K562 (cell line): ENCODE measurements around the gene HADH. TPM values are rescaled to one million over a fixed set of nuclear protein-coding genes. Genes with fewer than 3 reads are reported as not detected.

ENCODE experiments used
- ARID3B ChIP-seq: fragments of 250-450 bp; sonication (Bioruptor Pico); IDR thresholded peaks from 2 replicates; pipeline ENCODE4 v1.4.0; 2020; ENCODE audit warnings: borderline replicate concordance
- CBFA2T2 ChIP-seq: fragments of 450-650 bp; conservative IDR thresholded peaks from 2 replicates; pipeline ENCODE4 v1.6.1; 2017; ENCODE audit warnings: mild to moderate bottlenecking
- EP300 ChIP-seq: IDR thresholded peaks from 2 replicates; pipeline ENCODE4 v1.6.1; 2012; ENCODE audit warnings: low read length, improper control_type of control experiment
- HCFC1 ChIP-seq: IDR thresholded peaks from 2 replicates; pipeline ENCODE4 v1.6.1; 2012; ENCODE audit warnings: low read depth, low read length, improper control_type of control experiment
- HMGXB4 ChIP-seq: sonication (generic); formaldehyde crosslinking; IDR thresholded peaks from 2 replicates; pipeline ENCODE4 v1.8.1; 2023; ENCODE audit warnings: mild to moderate bottlenecking, missing genetic modification reagents
- ILF3 ChIP-seq: fragments of 450-650 bp; IDR thresholded peaks from 2 replicates; pipeline ENCODE4 v1.6.1; 2018; ENCODE audit warnings: antibody characterized with exemption, mild to moderate bottlenecking, moderate library complexity, borderline replicate concordance
- KLF6 ChIP-seq: fragments of 250-450 bp; sonication (Bioruptor Pico); IDR thresholded peaks from 2 replicates; pipeline ENCODE4 v1.4.0; 2020; ENCODE audit warnings: mild to moderate bottlenecking, moderate library complexity, borderline replicate concordance
- NR2C2 ChIP-seq, 2 experiments: fragments of 200-800 bp in 1 of 2; sonication (Bioruptor generic) in 1 of 2; sonication (generic) in 1 of 2; formaldehyde crosslinking in 1 of 2; IDR thresholded peaks; 2 replicates each; pipeline versions ENCODE4 v1.6.1 to v1.8.0; 2016 to 2022; ENCODE audit warnings: mild to moderate bottlenecking in 1 of 2, missing compliant biosample characterization in 1 of 2, missing genetic modification characterization in 1 of 2, missing genetic modification reagents in 1 of 2
- PTTG1 ChIP-seq: fragments of 450-650 bp; IDR thresholded peaks from 2 replicates; pipeline ENCODE4 v1.6.1; 2016; ENCODE audit warnings: low read depth, mild to moderate bottlenecking, missing genetic modification characterization, missing compliant biosample characterization
- SPI1 ChIP-seq: IDR thresholded peaks from 2 replicates; pipeline ENCODE4 v1.6.1; 2011; ENCODE audit warnings: low read depth, low read length, control low read depth, borderline replicate concordance
- TRIM24 ChIP-seq, 2 experiments: fragments of 450-650 bp; IDR thresholded peaks; 2 replicates each; pipeline ENCODE4 v1.6.1; 2016
- ZBED1 ChIP-seq: IDR thresholded peaks from 2 replicates; pipeline ENCODE4 v1.6.1; 2014
- ZBTB7A ChIP-seq: IDR thresholded peaks from 2 replicates; pipeline ENCODE4 v1.6.1; 2011; ENCODE audit warnings: low read depth, mild to moderate bottlenecking, low read length, moderate library complexity, borderline replicate concordance; ENCODE audit not compliant: control insufficient read depth
- ZNF407 ChIP-seq: fragments of 450-650 bp; IDR thresholded peaks from 2 replicates; pipeline ENCODE4 v1.6.1; 2016; ENCODE audit warnings: low read depth
- ZNF511 ChIP-seq: sonication (generic); formaldehyde crosslinking; IDR thresholded peaks from 2 replicates; pipeline ENCODE4 v1.8.0; 2022; ENCODE audit warnings: mild to moderate bottlenecking, missing genetic modification reagents
- polyA plus RNA-seq, 8 experiments: library from polyadenylated mRNA; depleted of rRNA in 4 of 8; stranded (reverse) in 5 of 8; unstranded in 3 of 8; fragments of >200 nt; fragmentation: Nextera tagmentation in 2 of 8; fragmentation: Illumina TruSeq in 1 of 8; extraction: Ambion mirVana in 2 of 8; extraction: Trizol in 1 of 8; gene quantifications; 2 replicates each; pipeline versions ENCODE4 v1.2.1 to v1.2.3, GENCODE V29; 2011 to 2014; ENCODE audit warnings: inconsistent platforms in 1 of 8, missing spikeins in 1 of 8
- total RNA-seq, 7 experiments: library from RNA; depleted of rRNA in 6 of 7; stranded (reverse); fragments of >200 nt in 6 of 7; fragmentation: Illumina TruSeq in 2 of 7; extraction: Trizol in 2 of 7; gene quantifications; 2 replicates each; pipeline versions ENCODE4 v1.2.1 to v1.2.3, GENCODE V29; 2011 to 2021; ENCODE audit warnings: low replicate concordance in 1 of 7

Gene HADH
- total and polyA plus RNA-seq, 9 of the 15 experiments (the other 6 are each of a cell fraction or from before 2014, with no cell fraction given): 9.4 to 73.3 (median 32.8) TPM

- TF ChIP-seq ZNF407 (no peak), TRIM24 (IDR thresholded peaks at IDR 0.05) (no peak), HCFC1 (0 out of 2 replicates have a peak, but pooled peaks have one; percentile 0), NR2C2 (CRISPR knock-in tag; IDR thresholded peaks at IDR 0.05) (peak; percentile 68; the same call in 1 of the 2 replicates), NR2C2 (tag; IDR thresholded peaks at IDR 0.05) (peak; percentile 70), ILF3 (no peak), ZNF511 (peak; percentile 54), EP300 (no peak), HMGXB4 (CRISPR knock-in tag) (no peak), CBFA2T2 (no peak), ARID3B (CRISPR knock-in tag) (no peak), ZBED1 (peak; percentile 21; the same call in 1 of the 2 replicates), ZBTB7A (peak; percentile 72; the same call in 1 of the 2 replicates), PTTG1 (tag) (no peak), SPI1 (no peak), KLF6 (CRISPR knock-in tag) (no peak)
Observed at GRCh38 chr4:107989537-107990386, at the start of gene HADH (continued).
